Measurements from ENCODE around the gene SLC41A3. TPM values are rescaled to one million over a fixed set of nuclear protein-coding genes. Genes with fewer than 3 reads are reported as not detected.

Gene SLC41A3
- total RNA-seq, 2 donors from 2014 or later: 24.5 to 74.0 TPM

DNA sequence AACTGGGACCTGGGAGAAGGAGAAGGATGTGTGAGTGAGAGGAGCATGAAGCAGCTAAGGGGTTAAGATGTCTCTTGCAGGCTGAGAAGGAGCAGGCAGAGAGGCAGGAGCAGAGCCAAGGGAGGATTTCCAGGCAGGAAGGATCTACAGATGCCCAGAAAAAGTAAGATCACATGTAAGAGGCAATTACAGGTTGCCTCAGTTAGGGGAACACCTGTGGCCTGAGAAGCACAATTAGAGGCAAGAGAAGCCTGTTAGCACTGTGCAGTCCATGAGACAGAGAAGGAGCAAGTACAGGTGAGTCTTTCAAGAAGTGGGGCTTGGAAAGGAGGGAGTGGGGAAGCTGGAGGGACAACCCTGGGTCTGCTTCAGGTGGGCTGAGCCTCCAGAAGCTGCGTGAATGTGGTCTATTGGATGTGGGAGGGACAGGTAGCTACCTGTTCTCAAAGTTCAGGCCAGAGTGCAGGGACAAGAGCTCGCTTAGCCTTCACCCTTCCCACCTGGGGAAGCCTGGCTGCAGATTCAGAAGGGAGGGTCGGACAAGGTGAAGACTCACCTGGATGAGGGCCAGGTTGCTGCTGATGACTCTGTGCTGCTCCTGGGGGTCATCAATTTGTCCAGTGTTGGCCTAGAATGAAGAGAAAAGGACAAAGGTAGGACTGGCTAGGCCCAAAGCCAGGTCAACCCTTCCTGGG, 50.7 kb downstream of the SLC41A3 start:
- H3K9me3 Mint-ChIP-seq: peaks cover 2 to 10% of the 10 kb centered on the region in 2 donors
- ATAC-seq (no peak), DNase-seq (ENCODE audit: low spot score in 2 of 2) (no peak)
- peaks cover 15 to 41% of the 10 kb centered on the region in 2 donors for H3K36me3 Mint-ChIP-seq
- H3K27ac Mint-ChIP-seq: peak overlapping the region in 1 of 2 donors; percentile 8

DNA sequence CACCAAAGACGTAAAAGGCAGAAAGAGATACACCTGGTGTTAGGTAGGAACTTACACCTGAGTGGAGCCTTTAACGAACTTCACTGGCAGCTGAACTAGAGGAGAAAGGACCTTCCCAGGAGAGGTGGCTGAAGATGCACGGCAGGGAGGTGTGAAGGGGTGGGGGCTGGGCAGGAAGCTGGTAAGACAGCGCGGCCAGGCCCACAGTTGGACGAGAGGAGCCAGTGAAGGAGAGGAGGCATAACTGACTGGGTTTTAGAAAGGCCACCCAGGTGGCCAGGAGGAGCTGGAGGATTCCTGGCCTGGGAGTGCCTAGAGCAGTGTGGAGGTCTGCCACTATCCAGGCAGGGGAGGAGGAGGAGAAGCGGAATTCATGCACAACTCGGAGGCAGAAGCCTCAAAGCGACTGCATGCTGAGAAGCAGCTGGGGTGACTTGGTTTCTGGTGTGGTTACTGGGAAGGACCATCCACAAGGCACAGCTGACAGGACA, 51.9 kb downstream of the SLC41A3 start:
- Mint-ChIP-seq H3K36me3 (peaks cover 27 to 47% of the 10 kb centered on the region in 2 donors), H3K9me3 (peaks cover 10 to 14% of the 10 kb centered on the region in 2 donors), H3K27ac (peak overlapping the region in 1 of 2 donors; percentile 74)
- no peak for ATAC-seq
- peak in 1 of 2 donors; percentile 11 for DNase-seq (ENCODE audit: low spot score in 2 of 2)

DNA sequence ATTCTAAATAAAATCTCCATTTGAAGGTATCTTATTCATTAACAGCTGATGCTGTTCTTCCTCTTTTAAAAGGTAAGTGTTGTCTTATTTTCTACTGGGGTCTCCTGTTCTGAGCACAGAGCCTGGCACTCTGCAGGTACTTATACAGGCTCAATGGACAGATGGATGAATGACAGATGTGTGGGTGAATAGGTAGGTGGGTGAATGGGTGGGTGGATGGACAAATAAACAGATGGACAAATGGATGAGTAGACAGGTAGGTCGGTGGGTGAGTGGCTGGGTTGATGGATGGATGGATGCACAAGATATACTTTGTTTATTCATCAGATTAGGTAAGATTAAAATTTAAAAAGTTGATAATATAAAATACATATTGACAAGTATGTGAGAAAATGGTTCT, 53.5 kb downstream of the SLC41A3 start:
- ATAC-seq: no peak

DNA sequence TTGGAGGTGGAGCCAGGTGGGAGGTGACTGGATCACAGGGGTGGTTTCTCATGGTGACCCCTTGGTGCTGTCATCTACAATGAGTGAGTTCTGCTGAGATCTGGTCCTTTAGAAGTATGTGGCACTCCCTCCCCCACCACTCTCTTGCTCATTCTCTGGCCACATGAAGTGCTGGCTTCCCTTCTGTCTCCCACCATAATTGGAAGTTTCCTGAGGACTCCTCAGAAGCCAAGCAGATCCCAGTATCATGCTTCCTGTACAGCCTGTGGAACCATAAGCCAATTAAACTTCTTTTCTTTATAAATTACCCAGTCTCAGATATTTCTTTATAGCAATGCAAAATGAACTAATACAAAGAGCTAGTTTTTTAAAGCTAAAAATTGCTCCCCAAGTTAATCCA, 54.7 kb downstream of the SLC41A3 start:
- no peak for ATAC-seq
- H3K36me3 Mint-ChIP-seq: peaks cover 27 to 41% of the 10 kb centered on the region in 2 donors
- DNase-seq (ENCODE audit: low spot score in 2 of 2): no peak
- H3K9me3 Mint-ChIP-seq: peaks cover 10 to 14% of the 10 kb centered on the region in 2 donors
- no peak overlapping the region for H3K27ac Mint-ChIP-seq

More for the DNA sequence above, 53.5 kb downstream of the SLC41A3 start:
- H3K9me3 Mint-ChIP-seq: peaks cover 10 to 14% of the 10 kb centered on the region in 2 donors
- peaks cover 27 to 50% of the 10 kb centered on the region in 2 donors for H3K36me3 Mint-ChIP-seq
- H3K27ac Mint-ChIP-seq: no peak overlapping the region
- no peak for DNase-seq (ENCODE audit: low spot score in 2 of 2)

DNA sequence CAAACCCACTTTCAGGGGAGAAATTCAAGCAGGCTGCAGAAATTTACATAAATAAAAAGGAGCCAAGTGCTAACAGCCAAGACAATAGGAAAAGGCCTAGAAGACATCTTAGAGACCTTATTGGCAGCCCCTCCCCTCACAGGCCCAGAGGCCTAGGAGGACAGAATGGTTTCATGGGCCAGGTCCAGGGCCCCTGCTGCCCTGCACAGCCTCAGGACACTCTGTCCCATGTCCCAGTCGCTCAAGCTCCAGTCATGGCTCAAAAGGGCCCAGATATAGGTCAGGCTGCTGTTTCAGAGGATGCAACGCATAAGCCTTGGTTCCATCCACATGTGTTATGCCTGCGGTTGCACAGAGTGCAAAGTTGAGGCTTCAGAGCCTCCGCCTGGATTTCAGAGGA, 55.8 kb downstream of the SLC41A3 start:
- DNase-seq (ENCODE audit: low spot score in 2 of 2): no peak
- no peak for ATAC-seq
- Mint-ChIP-seq H3K36me3 (peaks cover 27 to 41% of the 10 kb centered on the region in 2 donors), H3K9me3 (peaks cover 10 to 14% of the 10 kb centered on the region in 2 donors), H3K27ac (no peak overlapping the region)

DNA sequence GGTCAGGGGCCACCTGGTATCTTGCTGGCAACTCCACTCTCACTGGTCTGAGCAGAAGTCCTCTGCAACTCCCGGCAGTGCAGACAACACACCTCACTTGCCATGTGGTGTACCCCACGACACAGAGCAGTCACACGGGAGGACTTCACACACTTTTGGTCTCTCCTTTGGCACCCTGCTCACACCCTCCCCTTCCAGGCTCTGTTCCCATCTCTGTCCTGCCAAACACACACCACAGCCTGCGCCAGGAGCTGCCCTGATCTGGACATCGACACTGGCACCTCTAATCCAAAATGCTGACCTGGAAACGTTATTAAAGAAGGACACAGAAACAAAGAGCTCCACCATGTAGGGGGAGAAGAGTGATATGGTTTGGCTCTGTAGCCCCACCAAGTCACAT, 57.2 kb downstream of the SLC41A3 start:
- peaks cover 10 to 14% of the 10 kb centered on the region in 2 donors for H3K9me3 Mint-ChIP-seq
- H3K27ac Mint-ChIP-seq: no peak overlapping the region
- peaks cover 27 to 39% of the 10 kb centered on the region in 2 donors for H3K36me3 Mint-ChIP-seq
- ATAC-seq (no peak), DNase-seq (ENCODE audit: low spot score in 2 of 2) (no peak)

DNA sequence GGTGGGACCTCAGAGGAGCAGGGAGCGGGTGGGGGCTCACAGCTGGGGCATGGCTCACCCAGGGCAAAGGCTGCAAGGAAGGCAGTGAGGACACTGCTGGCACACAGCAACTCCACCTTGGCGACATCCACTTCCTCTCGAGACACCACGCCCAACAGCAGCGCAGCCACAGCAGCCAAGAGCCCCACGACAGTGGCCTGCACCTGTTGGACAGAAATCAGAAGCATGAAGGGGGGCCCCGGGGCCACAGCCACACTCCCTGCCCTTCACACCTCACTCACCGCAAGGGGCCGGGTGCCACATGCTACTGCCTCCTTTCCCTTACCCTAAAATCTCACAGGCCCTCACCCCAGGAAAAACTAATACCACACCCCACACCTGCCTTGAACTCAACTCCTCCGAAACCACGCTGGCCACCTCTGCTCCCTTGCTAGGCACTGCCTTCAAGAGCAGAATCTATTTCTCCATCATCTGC, 57.6 kb downstream of the SLC41A3 start:
- H3K9me3 Mint-ChIP-seq: peaks cover 10 to 14% of the 10 kb centered on the region in 2 donors
- H3K27ac Mint-ChIP-seq: no peak overlapping the region
- DNase-seq (ENCODE audit: low spot score in 2 of 2) (no peak), ATAC-seq (no peak)
- peaks cover 27 to 36% of the 10 kb centered on the region in 2 donors for H3K36me3 Mint-ChIP-seq

DNA sequence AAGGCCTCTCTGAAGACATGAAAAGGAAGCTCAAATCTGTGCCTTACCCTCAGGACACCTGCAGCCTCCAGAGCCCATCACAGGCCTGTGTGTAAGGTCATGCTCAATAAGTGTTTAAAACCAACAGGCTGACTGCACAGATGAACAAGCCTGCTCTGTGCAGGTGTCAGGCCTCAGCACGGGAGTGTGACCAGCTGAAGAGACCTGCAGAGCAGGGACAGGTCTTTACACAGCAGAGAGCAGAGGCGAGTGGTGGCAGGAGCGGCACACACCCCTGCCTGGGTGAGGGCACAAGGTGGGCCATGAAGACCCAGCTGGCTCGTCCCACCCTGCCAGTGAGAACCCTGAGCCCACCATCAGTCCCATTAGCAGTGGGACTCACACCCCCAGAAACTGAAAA, 58.1 kb downstream of the SLC41A3 start:
- ATAC-seq (no peak), DNase-seq (ENCODE audit: low spot score in 2 of 2) (no peak)
- Mint-ChIP-seq H3K36me3 (peaks cover 27 to 36% of the 10 kb centered on the region in 2 donors), H3K27ac (no peak overlapping the region), H3K9me3 (peaks cover 10 to 14% of the 10 kb centered on the region in 2 donors)

DNA sequence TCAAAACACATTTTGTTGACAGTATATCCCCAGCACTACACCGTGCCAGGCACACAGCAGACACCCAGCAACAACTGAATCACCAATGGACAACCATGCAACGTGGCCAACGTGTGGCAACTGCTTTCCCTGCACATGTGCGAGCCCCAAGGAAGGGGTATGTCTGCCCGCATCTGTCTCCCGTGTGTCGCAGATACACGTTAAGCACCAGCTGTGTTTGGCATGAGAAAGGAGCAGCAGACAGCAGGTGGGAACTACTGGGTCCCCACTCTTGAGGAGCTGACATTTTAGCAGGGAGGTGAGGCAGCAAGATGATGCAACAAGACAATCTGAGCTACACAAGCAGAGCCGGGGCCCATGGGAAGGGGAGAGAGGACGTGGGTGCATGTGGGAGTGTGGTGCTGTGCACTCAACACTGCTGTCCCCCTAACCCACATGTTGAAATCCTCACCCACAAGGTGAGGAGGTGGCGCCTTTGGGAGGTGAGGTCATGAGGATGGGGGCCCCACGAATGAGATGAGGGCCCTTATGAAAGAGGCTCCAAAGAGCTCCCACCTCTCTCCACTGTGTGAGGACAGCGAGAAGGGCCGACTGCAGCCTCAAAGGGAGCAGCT, 58.7 kb downstream of the SLC41A3 start:
- DNase-seq (ENCODE audit: low spot score in 2 of 2) (no peak), ATAC-seq (no peak)
- Mint-ChIP-seq H3K9me3 (peaks cover 10 to 14% of the 10 kb centered on the region in 2 donors), H3K27ac (no peak overlapping the region), H3K36me3 (peaks cover 27 to 32% of the 10 kb centered on the region in 2 donors)

DNA sequence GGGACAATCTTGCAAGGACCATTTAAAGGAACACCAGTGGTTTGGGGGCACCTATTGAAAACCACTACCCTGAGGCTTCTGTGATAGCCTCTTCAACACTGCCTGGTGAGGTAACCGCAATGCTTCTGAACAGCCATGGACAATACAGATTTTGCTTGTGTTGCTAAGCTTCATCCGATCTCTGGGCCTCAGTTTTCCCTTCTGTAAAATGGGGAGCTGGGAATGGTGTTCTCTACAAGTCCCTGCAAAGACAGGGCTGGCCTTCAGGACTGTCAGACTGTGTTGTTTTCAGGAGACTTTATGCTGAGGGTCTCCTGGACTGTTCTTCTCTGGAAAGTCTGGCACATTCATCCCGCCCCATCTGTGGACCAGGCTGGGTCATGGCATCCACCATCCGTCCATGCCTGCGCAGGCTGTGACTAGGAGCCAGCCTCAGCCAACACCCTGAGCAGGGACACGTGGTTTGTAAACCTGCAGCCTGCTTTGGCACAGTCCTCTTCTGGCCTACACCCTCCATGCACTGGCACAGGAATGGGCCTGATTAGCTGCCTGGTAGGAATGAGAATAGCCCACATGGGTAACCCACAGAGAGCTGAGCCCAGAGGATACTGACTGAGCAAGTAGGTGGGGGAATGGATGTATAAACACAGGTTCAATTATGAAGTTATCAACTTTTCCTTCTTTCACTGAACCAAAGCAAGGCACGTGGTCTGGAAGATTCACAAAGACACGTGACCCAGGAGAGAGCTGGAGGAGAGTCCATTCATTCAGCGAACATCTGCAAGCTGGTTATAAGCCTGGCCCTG, 59.7 kb downstream of the SLC41A3 start:
- no peak for DNase-seq (ENCODE audit: low spot score in 2 of 2)
- H3K27ac Mint-ChIP-seq: no peak overlapping the region
- ATAC-seq: no peak
- H3K36me3 Mint-ChIP-seq: peaks cover 22 to 28% of the 10 kb centered on the region in 2 donors
- peaks cover 10% of the 10 kb centered on the region in 2 donors for H3K9me3 Mint-ChIP-seq

DNA sequence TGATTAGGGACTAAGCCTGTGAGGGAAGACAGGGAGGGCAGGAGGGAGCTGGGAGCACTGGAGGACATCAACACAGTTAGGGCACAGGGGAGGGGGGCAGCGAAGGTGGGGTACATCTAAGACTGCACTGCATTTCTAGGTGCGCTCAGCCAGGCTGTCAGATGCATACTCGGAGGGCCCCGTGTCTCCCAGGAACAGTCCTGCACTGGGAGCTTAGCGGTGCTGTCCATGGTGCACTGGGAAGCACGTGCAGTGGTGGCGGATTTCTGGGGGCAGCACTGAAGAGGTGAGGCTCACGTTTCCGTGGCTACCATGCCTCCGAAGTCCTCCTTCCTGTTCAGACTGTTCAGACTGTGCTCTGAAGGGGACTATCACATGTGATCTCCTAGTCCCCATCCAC, 60.5 kb downstream of the SLC41A3 start:
- Mint-ChIP-seq H3K36me3 (peaks cover 14 to 19% of the 10 kb centered on the region in 2 donors), H3K9me3 (peaks cover 4 to 7% of the 10 kb centered on the region in 2 donors), H3K27ac (no peak overlapping the region)
- ATAC-seq (no peak), DNase-seq (ENCODE audit: low spot score in 2 of 2) (no peak)

DNA sequence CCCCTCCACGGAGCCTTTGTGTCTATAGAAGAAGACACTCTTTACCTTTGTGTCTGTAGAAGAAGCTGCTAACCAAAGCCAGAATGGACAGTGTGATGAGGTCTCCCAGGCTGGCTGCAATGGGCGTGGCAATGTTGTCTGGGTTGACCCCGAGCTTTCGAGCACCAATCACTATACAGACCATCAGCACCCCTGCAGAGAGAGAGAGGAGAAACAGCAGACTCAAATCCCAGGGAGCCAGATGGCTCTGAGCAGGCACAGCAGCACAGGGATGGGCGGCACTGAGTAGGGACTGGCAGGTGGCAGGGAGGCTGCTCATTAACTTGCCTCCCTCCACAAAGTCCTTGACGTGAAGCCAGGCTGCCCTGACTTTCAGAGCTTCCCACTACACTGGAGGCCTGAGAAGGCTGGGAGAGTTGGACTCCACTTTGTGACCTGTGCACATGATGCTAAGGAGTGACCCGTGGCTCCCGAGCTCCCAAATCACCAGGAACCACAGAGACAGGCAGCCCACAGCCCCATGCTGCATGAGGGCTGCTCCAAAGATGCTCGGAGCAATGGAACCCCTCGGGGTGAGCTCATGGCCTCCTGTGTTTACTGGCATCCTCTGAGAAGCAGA, 61.1 kb downstream of the SLC41A3 start:
- H3K27ac Mint-ChIP-seq: peak overlapping the region in 1 of 2 donors; percentile 60

DNA sequence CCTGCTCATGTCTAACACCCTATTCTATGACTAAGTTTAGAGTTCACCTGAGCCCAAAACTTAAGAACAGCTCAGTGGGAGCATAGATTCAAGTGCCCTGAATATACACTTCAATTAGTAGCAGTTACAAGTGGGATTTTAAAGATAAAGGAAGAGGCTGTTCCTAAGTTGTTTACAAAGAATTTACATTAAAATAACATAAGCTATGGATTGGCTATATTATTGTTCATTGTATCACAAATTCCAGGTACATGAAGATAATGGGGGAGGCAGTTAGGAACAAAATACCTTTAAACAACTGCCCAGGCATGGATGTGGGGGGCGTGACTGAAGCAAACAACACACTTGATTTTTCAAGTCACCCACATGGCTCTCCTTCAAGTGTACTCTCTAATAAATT, 62.2 kb downstream of the SLC41A3 start:
- Mint-ChIP-seq H3K9me3 (no peaks in the 10 kb centered on the region), H3K36me3 (peaks cover 0 to 2% of the 10 kb centered on the region in 2 donors), H3K27ac (no peak overlapping the region)
- no peak for ATAC-seq
- DNase-seq (ENCODE audit: low spot score in 2 of 2): no peak

More for the DNA sequence above, 61.1 kb downstream of the SLC41A3 start:
- DNase-seq (ENCODE audit: low spot score in 2 of 2): no peak
- no peak for ATAC-seq
- peaks cover 8 to 14% of the 10 kb centered on the region in 2 donors for H3K36me3 Mint-ChIP-seq
- peaks cover 4 to 6% of the 10 kb centered on the region in 2 donors for H3K9me3 Mint-ChIP-seq

DNA sequence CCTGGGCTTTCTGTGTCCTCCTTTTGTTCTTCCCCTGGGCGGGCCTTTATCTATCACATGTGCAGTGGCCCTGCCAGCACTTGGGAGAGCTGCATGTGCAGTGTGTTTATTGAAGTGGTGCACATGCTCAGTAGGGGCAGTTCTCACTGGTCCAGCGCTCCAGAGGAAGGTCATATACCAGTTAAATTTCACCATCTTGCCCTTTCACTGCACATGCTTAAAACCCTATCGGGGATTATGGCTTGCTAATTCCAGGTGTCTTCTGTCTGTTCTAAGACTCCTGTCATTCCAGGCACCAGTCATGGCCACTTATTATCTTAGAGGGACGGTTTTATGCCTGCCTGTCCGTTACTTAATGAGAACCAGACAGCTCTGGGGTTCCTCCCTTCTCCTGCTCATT, 62.7 kb downstream of the SLC41A3 start:
- no peaks in the 10 kb centered on the region for H3K36me3 Mint-ChIP-seq

DNA sequence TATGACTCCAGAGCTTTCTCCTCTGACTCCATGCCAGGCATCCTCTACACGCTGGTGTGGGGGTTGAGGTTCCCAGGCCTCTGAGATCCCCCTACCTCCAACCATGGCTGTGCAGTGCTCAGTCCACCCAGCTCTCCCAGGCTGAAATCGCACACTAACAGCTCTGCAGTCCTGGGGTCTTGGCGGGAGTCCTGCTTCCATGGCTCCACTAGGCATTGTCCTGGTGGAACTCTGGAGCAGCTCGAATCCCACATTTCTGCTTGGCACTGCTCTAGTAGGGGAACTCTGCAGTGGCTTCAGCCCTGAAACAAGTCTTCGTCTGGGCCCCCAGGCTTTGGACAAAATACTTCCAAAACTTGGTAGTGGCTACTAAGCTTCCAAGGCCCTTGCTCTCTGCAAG, 64.2 kb downstream of the SLC41A3 start:
- no peak for ATAC-seq
- no peak overlapping the region for H3K27ac Mint-ChIP-seq
- DNase-seq (ENCODE audit: low spot score in 2 of 2): no peak
- no peaks in the 10 kb centered on the region for H3K9me3 Mint-ChIP-seq
- H3K36me3 Mint-ChIP-seq: no peaks in the 10 kb centered on the region

More for the DNA sequence above, 62.7 kb downstream of the SLC41A3 start:
- DNase-seq (ENCODE audit: low spot score in 2 of 2): no peak
- Mint-ChIP-seq H3K9me3 (no peaks in the 10 kb centered on the region), H3K27ac (peak overlapping the region; percentile 50 to 53)
- ATAC-seq: no peak

DNA sequence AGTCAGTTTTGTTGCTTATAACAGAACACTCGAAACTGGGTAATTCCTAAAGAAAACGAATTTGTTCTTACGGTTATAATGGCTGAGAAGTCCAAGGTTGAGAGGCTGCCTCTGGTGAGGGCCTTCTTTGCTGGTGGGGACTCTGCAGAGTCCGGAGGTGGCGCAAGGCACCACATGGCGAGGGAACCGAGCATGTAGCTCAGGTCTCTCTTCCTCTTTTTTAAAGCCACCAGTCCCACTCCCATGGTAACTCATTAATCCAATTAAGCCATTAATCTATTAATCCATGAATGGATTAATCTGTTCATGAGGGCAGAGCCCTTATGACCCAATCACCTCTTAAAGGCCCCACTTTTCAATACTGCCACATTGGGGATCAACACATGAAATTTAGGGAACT, 64.9 kb downstream of the SLC41A3 start:
- Mint-ChIP-seq H3K27ac (no peak overlapping the region), H3K9me3 (no peaks in the 10 kb centered on the region), H3K36me3 (peaks cover 0 to under 1% of the 10 kb centered on the region in 2 donors)
- DNase-seq (ENCODE audit: low spot score in 2 of 2): no peak
- ATAC-seq: no peak
